ENCODE data around the gene C6orf136. TPM values are rescaled to one million over a fixed set of nuclear protein-coding genes. Genes with fewer than 3 reads are reported as not detected.

C6orf136 gene
- total RNA-seq, 1 experiment from 2014 or later: 34.8 TPM

DNA sequence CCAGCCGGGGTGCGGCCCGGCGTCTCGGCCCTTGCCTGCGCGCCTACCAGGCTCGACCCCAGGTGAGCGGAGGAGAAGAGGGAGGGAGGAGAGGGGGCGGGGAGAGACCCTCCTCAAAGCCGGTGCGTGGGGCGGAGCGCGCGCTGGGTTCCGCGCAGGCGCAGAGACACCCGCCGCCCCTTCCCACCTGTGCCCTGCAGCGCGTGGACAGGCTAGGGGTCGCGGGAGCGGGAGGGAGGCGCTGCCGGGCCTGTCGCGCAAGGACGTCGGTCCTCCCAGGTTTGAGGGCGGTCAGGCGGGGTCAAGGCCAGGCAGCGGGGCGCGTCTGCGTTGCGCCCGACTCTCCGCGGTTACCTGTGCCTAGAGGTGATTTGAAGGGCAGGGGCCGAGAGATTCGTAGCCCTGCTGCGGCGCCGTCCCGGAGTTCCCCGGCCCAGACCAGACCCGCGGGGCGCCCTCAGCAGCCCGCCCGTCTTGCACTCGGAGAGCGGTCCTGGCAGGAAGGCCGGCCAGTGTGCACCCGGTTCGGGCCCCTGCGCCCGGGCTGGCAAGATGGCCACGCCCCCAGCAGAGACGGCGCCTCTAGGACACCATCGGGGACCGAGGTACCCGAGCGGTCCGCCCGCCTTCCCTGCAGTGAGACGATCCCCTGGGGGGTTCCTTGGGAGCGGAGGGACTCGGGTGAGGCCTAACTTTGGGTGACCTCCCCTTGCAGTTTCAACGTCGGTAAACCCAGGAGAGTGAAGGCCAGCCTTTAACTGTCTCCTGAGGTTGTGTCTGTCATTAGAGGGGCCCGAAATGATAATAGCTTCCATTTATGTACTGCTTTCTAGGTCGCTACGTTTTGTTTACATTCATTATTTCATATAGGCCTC, 546 bp downstream of the C6orf136 start (continued):
- TF ChIP-seq, protein P1, sequence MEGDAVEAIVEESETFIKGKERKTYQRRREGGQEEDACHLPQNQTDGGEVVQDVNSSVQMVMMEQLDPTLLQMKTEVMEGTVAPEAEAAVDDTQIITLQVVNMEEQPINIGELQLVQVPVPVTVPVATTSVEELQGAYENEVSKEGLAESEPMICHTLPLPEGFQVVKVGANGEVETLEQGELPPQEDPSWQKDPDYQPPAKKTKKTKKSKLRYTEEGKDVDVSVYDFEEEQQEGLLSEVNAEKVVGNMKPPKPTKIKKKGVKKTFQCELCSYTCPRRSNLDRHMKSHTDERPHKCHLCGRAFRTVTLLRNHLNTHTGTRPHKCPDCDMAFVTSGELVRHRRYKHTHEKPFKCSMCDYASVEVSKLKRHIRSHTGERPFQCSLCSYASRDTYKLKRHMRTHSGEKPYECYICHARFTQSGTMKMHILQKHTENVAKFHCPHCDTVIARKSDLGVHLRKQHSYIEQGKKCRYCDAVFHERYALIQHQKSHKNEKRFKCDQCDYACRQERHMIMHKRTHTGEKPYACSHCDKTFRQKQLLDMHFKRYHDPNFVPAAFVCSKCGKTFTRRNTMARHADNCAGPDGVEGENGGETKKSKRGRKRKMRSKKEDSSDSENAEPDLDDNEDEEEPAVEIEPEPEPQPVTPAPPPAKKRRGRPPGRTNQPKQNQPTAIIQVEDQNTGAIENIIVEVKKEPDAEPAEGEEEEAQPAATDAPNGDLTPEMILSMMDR (IDR thresholded peaks at IDR 0.05 in 2 of 3, conservative IDR thresholded peaks at IDR 0.05 in 1 of 3; ENCODE audit: borderline replicate concordance in 1 of 3, insufficient read depth in 1 of 3, low read depth in 2 of 3, low read length in 2 of 3): no peak
- TF ChIP-seq EGR1 (IDR thresholded peaks at IDR 0.05; ENCODE audit: low read depth): no peak; the same call in 1 of the 2 replicates
- no peak for TF ChIP-seq SRF (IDR thresholded peaks at IDR 0.05; ENCODE audit: low read depth)
- no peak for TF ChIP-seq CBX3 (IDR thresholded peaks at IDR 0.05; ENCODE audit: low read depth)
- no peak for TF ChIP-seq ZNF274 (IDR thresholded peaks at IDR 0.05; ENCODE audit: low read depth, low read length)
- TF ChIP-seq, protein P2, sequence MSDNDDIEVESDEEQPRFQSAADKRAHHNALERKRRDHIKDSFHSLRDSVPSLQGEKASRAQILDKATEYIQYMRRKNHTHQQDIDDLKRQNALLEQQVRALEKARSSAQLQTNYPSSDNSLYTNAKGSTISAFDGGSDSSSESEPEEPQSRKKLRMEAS (IDR thresholded peaks at IDR 0.05): peak; percentile 77; the same call in 1 of the 2 replicates
- peak; percentile 53 for TF ChIP-seq YY1 (IDR thresholded peaks at IDR 0.05; ENCODE audit: extremely low read depth, insufficient replicate concordance, low read depth, low read length)
- no peak for TF ChIP-seq SP1 (IDR thresholded peaks at IDR 0.05; ENCODE audit: low read depth)
- TF ChIP-seq POLR2A (IDR thresholded peaks at IDR 0.05; ENCODE audit: borderline replicate concordance, extremely low read depth, insufficient read depth, insufficient read length): peak; percentile 41
- no peak for TF ChIP-seq EZH2phosphoT487 (IDR thresholded peaks at IDR 0.05; ENCODE audit: borderline replicate concordance)
- TF ChIP-seq ZFX (IDR thresholded peaks at IDR 0.05): peak; percentile 81

GRCh38 chr6:30651143-30651542, 4.2 kb downstream of the C6orf136 start:
- no peak overlapping the region for H3K27ac ChIP-seq (ENCODE audit: low read depth, low read length)
- H3K4me3 ChIP-seq (replicated peaks in 1 of 2; ENCODE audit: low read depth in 1 of 2, low read length in 2 of 2): no peak overlapping the region
- intact Hi-C loops (cut with micrococcal nuclease): no loop called here
- ChIA-PET RAD21 (ENCODE audit: low non-redundant PET in 1 of 2, low total read pairs in 2 of 2, uncharacterized antibody in 2 of 2, unreplicated experiment in 2 of 2) (no interaction called here), POLR2A (interaction anchor here (0.8 to 1.5 kb wide), 2 partner anchors 80 to 94 kb away, joined by 3 to 4 read pairs; partner anchors contain the start of gene PRR3), CTCF (no interaction called here)
- no peak for ATAC-seq
- H3K79me2 ChIP-seq (ENCODE audit: insufficient read depth, low read length): peaks cover 23% of the 10 kb centered on the region
- no peaks in the 10 kb centered on the region for H4K20me1 ChIP-seq (ENCODE audit: insufficient read depth)
- no TSS peak for BruUV-seq (replicated peaks)
- no peak overlapping the region for H3K4me2 ChIP-seq (ENCODE audit: low read length)
- H3K4me1 ChIP-seq (ENCODE audit: control insufficient read depth in 1 of 2, insufficient read depth in 2 of 2, low read length in 2 of 2): peaks cover 5 to 12% of the 10 kb centered on the region in 2 experiments
- H3K9ac ChIP-seq (ENCODE audit: low read length): no peak overlapping the region
- H3K36me3 ChIP-seq (ENCODE audit: control insufficient read depth in 1 of 2, insufficient read depth in 2 of 2, low read length in 2 of 2): peaks cover 32 to 44% of the 10 kb centered on the region in 2 experiments; a peak in 3 of 4 replicates
- no peak overlapping the region for H2AFZ ChIP-seq (ENCODE audit: low read depth, low read length, poor library complexity, severe bottlenecking)
- no peak for DNase-seq (ENCODE audit: low read depth, low spot score)
- H3K27me3 ChIP-seq (ENCODE audit: insufficient read depth, low read length): no peaks in the 10 kb centered on the region
- TF ChIP-seq POLR2A (IDR thresholded peaks at IDR 0.05; ENCODE audit: borderline replicate concordance, extremely low read depth, insufficient read depth, insufficient read length): no peak
- no peak for TF ChIP-seq TCF7L2 (IDR thresholded peaks at IDR 0.05; ENCODE audit: borderline replicate concordance, extremely low read depth, insufficient read depth, insufficient read length)
- no peak for TF ChIP-seq YY1 (IDR thresholded peaks at IDR 0.05; ENCODE audit: extremely low read depth, insufficient replicate concordance, low read depth, low read length)
- TF ChIP-seq CBX3 (IDR thresholded peaks at IDR 0.05; ENCODE audit: low read depth): no peak
- TF ChIP-seq POLR2AphosphoS5 (IDR thresholded peaks at IDR 0.05; ENCODE audit: low read depth, low read length): 0 out of 2 replicates have a peak, but pooled peaks have one; percentile 8
- TF ChIP-seq, protein P2 (IDR thresholded peaks at IDR 0.05): no peak
- no peaks in the 10 kb centered on the region for H3K9me2 ChIP-seq (ENCODE audit: insufficient read depth)
- H3K9me3 ChIP-seq (ENCODE audit: control insufficient read depth in 1 of 2, insufficient read depth in 1 of 2, low read depth in 1 of 2, low read length in 2 of 2): no peaks in the 10 kb centered on the region
